Hepatocyte (in vitro differentiated cells): ENCODE measurements around the gene JAM2.

ENCODE experiments used
- CTCF ChIP-seq: fragments of 200-600 bp; sonication (generic); IDR thresholded peaks from 2 replicates; pipeline ENCODE4 v1.5.1; 2016; ENCODE audit warnings: antibody characterized with exemption, mild to moderate bottlenecking; ENCODE audit not compliant: poor library complexity
- EZH2 ChIP-seq: fragments of 200-600 bp; sonication (generic); IDR thresholded peaks from 2 replicates; pipeline ENCODE4 v1.6.1; 2016; ENCODE audit warnings: antibody characterized with exemption, mild to moderate bottlenecking, borderline replicate concordance
- EZH2phosphoT487 ChIP-seq: fragments of 200-600 bp; sonication (generic); IDR thresholded peaks from one replicate; pipeline ENCODE4 v1.6.1; 2018; ENCODE audit warnings: antibody characterized with exemption, mild to moderate bottlenecking, low read depth, moderate library complexity; ENCODE audit not compliant: unreplicated experiment, severe bottlenecking

GRCh38 chr21:25643486-25643885 lies 4.4 kb downstream of the JAM2 start:
- TF ChIP-seq CTCF: no peak
- TF ChIP-seq EZH2: no peak
- TF ChIP-seq EZH2phosphoT487: no peak
